GF-D8 (cell line): ENCODE data around the gene KL.

ENCODE experiments used
- DNase-seq: peaks from one replicate; lab custom pipeline; 2025; lab: John Stamatoyannopoulos, UW

KL gene

DNA sequence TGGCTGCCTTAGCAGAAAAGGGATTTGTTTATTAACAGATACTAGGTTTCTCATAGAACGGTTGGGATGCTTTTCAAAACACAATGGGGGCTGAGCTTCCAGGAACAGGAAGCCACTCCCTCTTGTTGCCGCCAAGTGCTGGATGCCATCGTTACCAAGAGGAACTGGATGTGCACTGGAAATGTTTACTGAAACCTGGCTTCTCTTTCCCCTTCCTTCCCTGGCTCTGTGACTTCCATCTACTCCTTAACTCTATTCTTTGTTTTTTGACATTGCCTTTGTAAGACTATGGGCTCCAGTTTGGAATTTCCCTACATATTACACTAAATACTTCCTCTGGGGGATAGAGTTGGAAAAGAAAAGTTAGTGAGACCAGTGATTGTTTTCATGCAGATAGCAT, 11.7 kb upstream of the KL start:
- DNase-seq, result no peak

DNA sequence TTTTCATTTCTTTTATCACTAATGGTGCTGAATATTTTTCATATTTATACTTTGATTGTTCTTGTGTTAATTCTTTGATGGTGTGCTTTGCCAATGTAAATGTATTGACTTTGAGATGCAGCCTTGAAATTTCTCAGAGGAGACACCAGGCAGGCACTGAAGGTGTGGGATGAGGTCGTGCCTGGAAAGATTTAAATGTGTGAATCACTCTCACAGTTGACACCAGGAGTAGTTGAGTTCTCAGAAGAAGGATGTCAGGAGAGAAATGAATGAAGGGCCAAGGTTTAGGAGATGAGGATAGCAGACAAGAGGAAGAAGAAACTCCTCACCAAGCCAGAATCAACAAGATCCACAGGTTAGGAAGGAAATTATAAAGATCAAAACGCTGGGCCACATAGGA, 10.1 kb upstream of the KL start:
- DNase-seq, result no peak

DNA sequence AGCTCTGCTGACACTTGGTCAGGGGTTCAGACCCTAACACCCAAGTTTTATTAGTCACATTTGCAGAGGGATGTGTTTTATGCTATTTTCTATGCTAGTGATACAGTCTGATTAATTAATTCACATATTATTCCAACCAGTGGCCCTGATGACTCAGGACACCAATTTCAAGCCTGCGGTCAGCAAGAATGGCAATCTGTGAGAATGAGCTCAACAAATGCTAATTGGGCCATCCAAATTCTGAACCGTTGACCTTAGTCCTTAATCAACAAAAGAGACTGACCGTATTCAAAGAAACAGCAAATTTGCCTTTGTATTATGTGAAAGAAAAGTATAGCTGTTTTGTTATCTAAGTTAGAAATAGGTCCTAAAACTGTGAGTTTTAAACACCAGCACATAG, 9.6 kb upstream of the KL start:
- no peak for DNase-seq

DNA sequence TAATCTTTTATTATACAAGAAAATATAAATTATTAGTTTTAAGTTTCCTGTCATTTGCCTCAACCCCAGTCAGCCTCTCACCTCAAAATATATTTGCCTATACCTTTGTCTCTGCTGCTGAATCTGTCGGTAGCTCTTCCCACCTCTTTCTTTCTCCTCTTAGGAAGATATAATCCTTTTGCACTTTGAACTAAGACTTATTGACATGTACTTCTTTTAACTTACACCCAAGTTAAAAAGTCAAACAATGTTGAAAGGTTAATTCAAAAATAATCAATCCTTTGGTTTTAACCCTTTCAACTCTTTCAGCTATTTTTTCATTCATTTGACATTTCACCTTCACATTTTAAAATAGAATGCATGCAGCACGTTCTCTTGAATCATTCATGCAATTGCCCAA, 9.0 kb upstream of the KL start:
- DNase-seq, result no peak

DNA sequence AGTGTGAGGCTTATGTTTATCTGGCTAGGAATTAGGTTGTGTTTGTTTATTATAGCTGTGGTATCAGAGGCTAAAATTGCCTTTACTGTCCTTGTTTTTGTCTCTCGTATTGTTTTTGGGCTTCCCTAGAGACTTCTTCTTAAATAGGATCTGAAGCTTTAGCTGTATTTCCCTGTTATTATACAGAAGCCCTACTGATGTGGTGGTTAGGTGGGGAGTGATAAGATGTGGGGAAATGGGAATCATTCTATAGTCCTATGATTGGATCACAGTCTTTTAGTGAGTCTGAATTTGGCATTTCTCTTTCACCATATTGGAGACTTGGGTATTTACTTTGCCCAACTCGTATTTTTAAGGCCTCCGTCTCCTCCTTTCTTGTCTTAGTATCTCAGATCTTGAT, 8.3 kb upstream of the KL start:
- no peak for DNase-seq

DNA sequence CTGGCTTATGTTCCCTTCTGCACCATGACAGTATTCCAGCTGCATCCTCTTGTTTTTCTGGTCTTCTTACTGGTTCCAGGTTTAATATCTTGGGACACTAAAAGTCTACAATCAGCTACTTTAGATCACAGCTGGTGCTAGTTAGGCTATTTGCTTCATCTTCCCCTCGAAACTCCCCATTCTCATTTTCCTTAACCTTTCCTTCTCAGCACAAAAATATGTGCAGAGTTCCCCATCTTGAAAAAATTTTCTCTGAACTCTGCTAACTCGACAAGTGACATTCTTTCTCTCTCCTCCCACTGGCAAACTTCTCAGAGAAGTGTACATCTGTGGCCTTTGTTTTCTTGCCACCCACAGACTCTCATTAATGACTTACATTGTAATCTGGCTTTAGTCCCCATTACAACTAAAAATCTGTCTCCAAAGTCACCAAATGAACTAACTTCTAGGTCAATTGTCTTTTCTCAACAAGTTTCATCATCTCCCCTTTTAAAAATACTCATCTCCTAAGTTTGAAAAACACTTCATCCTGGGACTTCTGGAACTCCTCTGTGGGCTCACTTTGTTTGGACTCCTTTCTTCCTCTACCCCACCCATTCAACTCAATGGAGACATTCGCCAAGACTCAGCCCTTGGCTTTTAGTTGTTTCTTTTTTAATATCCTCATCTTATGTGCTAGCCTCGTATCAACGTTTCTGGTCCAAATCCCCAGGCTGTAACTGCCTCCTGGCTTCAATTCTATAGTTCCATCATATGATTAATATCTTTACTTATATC, 7.1 kb upstream of the KL start:
- DNase-seq, result no peak

DNA sequence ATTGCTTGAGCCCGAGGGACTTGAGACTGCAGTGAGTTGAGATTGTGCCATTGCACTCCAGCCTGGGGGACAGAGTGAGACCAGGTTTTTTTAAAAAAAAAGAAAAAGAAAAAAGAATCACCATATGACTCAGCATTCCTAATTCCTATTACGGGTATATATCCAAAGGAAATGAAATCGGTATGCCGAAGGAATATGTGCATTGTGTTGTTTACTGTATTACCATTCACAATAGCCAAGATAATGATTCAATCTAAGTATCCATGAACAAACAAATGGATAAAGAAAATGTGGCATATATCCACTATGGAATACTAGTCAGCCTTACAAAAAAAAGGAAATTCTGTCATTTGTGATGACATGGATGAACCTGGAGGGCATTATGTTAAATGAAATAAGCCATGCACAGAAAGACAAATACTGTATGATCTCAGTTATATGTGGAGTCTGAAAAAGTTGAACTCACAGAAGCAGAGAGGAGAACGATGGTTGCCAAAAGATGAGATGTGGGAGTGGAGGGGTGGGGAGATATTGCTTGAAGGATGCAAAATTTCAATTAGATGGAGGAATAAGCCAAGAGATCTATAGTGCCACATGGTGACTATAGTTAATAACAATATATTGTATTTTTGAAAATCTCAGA, 4.3 kb upstream of the KL start:
- no peak for DNase-seq

DNA sequence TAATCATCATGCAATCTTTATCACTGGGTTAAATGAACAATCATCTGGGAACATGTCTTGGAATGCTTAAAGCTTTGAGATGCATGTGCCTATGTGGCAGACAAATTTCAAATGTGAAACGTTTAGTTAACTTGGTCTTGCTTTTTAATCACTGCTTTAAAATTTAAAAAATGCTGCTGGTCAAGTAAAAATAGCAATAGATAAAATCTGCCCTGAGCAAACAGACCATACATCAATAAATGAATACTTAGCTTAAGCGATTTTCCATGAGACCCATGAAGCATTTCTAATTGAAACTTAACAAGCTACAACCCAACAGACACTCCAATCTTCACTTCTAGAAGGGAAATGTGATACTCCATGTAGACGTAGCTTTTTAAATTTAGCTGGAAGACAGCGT, 1.9 kb upstream of the KL start:
- no peak for DNase-seq

DNA sequence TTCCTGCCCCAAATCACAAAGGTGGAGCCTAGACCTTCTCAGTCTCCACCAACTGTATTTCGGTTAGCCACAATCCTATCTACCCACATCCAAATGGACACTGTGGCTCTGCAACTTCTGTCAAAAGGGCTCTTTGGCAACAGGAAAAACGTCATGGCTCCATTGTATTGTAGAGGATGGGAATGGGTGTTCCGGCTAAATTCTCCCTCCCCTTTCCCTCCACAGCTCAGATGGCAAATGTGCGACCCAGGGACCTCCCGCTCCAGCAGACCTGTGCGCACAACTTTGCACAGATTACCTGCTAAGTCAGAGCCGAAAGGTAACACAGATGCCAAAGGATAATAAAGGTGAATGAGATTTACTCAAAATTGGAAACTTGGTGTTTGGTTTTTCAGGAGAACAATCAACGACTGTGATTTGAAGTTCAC, 968 bp upstream of the KL start:
- no peak for DNase-seq

DNA sequence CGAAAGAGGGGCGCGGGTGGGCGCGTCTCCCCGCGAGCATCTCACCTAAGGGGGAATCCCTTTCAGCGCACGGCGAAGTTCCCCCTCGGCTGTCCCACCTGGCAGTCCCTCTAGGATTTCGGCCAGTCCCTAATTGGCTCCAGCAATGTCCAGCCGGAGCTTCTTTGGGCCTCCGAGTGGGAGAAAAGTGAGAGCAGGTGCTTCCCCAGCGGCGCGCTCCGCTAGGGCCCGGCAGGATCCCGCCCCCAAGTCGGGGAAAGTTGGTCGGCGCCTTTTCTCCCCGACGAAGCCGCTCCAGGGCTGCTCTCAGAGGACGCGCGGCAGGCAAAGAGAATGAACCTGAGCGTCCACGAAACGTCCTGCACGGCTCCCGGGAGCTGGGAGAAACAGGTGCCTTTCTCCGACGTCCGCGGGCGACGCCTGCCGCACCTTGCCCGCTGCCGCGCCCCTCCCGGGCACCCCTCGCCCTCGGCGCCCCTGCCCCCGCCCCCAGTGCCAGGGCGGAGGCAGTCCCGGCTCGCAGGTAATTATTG, 366 bp upstream of the KL start:
- no peak for DNase-seq

DNA sequence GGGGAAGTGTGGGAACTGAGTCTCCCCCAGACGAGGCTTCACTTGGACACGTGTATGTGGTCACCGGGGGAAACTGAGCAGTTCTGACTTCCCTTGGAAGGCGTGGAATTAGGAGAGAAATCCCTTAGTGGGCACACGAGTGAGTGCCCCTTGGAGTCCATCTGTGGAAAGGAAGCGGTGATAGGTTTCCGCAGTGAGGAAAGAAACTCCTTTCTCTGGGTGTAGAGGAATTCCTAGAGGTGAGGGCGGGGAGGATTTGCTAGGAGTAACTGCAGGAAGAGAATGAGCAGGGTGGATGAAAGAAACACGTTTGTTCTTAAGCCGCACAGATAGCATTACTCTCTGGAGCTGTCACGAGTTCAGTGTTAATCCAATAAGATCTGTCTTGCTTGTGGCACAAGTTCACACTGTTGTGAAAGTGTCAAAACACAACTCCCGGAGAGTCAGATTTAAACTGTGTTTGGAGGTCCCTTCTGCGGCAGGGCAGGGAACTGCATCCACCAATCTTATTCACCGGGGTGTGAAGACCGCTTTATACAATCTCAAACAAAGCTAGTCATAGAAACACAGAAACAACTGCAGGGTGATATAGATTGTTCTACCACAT, 1.2 kb downstream of the KL start:
- no peak for DNase-seq

DNA sequence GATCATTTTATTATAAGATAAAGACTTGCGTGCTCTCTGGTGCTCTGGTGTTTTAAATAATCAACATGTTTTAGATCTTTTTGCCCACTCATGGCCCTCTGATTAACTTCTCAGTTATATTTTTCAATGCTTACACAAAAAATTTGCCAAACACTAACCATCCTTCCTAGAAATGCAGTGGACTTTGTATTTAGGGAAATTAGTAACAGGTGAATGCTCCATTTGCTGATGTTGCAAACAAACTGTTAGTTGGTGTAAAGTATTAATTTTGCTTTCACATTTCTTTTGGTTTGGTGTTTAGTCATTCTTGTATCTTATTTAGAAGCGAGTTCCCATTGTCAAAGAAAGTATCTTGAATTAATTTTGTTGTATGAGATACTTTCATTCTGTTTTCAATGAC, 2.7 kb downstream of the KL start:
- DNase-seq, result no peak

DNA sequence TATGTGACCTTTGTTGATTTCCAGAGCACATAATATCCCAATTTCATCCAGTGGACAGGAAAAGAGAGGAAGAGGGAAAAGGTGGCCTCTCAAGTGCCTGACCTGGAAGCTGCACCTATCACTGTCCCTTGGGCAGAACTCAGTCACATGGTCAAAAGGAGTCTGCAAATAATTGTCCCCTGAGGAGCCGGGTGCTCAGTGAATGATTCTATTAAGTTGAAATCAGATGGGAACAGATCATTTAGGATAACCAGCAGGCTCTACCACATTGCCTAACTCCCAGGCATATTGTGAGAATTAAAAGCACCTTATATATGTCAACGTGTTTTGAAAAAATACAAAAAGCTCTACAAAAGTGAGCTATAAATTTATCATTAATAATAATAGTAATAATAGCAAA, 6.8 kb downstream of the KL start:
- no peak for DNase-seq

DNA sequence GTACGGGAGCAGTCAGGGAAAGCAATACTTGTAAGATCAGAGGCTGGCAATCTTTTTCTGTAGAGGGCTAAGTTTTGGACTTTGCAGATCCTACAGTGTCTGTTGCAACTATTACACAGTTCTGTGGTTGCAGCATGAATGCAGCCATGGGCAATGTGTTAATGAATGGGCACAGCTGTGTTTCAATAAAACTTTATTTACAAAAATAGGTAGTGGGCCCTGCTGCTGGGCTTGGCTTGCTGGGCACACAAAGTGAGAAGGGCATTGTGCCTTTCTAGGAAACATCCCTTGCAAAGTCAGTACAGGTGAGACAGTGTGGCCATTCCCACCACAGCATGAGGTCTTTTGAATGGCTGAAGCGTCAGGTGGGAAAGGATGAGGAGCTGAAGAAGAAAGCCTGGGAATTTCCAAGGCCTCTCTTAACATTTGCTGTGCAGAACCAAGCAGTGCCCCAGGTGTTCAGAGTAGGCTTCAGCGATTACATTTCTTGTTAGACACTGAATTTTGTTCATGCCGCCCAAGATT, 9.1 kb downstream of the KL start:
- no peak for DNase-seq

DNA sequence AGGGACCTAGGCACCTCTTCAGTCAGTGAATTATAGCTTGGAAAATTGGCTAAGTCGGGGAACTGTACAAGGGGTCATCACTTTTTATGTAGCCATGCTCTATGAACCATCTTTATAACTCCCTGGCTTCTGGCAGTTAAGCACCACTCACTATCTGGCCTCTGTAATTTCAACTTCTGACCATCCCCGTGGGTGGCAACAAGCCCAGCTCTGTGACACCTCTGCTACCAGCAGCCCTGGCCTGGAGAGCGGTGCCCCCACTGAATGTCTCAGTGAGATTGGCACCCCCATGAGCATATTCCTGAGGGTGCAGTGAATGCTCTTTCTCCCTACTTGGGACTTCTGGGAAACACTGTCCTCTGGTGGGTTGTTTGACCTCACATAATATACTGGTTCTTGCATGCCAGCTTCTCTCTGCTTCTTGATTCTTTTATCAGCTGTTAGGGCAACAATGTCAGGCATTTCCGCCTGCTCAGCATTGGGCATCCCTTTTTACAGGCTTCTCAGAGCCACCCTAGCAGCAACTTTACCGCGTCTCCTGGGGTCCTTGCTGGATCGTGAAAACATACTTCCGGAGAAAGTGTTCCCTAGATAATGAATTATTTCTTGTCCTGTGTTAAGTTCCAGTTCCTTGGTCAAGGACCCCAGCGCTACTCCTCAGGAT, 10.4 kb downstream of the KL start:
- no peak for DNase-seq

DNA sequence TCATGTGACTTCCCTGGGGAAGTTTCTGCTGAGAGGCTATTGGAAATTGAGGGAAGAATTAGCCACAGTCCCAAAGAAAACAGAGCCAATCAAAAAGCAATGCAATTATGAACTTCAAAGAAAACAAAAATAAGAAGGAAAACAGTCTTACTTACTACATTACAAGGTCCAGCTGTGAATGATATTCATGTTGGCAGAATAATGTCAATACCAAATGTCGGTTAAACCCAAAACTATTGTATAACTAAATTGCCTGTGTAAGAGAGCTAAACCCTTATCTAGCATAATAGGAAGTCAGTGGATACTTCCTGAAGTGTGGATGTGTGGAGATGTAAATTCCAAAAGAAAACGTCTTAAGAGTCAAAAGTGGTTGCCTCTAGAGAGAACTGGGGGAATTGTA, 12.4 kb downstream of the KL start:
- no peak for DNase-seq

DNA sequence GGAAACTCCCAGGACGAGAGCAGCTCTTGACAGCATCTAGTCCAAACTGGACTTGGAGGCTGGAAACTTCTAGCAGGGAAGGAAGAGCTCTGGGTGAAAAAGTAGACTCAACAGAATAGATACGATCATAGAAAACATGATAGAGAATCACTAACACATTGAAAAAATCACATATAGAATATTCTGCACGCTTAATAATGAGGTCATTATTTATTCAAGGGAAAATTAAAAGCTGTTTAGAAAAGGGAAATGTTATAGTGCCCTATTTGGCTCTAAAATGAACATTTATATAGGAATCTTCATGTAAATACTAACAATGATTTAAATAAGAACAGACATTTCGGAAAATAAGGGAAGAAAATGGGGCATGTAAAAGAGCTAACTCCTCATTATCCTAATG, 15.1 kb downstream of the KL start:
- DNase-seq, result no peak

DNA sequence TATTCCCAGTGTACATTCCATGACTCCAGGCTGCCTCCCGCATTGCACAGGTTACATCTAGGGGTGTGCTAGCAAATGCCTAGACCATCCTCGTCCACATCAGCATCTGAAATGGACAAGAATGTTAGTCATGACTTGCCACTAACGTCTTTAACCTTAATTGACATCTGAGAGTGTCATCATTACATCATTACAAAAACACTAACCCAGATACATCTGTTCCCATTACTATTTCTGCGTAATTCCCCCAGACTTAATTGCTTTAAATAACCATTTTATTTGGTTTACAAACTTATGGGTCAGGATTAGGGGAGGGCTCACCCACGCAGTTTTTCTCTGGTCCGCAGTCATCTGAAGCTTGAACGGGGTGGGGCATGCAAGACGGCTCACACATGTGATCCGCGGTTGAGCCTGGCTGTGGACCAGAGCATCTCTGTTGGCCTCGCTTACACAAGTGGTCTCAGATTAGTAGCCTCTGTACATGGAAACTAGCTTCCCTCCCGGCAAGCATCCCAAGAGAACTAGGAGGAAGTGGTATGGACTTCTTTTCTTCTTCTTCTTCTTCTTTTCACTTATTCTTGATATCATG, 15.9 kb downstream of the KL start:
- no peak for DNase-seq

DNA sequence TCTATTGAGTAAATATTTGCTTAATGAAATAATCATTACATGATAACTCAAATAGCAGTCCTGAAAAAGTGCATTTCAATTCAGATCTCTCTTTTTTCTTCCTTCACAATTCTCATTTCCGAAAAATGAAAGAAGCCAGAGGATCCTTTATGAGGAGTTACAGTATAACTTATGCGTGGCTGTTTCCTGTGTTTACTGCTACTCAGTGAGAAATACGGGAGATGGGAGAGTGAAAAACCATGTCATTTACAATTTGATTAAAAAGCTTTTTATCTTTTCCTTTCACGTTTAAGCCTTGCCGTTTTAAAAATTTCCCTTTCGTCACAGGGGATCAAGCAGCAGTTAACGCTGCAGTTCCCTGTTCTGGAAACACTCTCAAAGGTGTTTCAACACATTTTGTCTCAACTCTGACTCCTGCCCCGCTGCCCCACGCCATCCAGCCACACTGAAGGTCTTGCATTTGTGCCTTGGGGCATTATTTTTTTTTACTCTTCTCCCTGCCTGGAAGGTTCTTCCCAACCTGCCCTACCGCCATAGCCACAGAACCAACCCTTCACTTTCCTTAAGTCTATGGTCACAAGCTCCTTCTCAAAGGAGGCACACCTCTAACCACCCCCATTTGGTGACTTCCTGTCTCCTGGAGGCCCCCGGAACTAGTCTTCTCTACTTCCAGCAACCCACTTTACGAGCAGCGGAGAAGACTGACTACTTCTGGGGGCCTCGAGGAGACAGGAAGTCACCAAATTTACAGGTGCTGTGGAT, 17.0 kb downstream of the KL start:
- no peak for DNase-seq

DNA sequence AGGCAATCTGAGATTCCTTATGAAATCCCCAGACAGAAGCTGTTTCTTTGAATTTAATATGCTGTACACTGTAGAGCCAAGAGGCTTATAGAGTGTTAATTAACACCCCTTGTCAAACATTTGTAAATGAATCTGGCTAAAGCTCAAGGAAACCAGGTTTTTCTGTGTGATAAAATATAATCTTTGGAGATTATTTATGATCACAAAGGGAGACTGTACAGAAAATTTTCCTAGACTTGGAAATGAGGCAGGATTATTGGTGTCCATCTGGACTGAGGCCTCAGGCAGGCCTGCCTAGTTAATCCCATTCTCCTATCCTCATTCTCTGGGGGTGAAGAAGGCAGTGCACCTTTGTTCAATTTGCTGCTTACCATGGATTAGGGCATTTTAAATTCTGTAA, 17.8 kb downstream of the KL start:
- DNase-seq, result no peak

DNA sequence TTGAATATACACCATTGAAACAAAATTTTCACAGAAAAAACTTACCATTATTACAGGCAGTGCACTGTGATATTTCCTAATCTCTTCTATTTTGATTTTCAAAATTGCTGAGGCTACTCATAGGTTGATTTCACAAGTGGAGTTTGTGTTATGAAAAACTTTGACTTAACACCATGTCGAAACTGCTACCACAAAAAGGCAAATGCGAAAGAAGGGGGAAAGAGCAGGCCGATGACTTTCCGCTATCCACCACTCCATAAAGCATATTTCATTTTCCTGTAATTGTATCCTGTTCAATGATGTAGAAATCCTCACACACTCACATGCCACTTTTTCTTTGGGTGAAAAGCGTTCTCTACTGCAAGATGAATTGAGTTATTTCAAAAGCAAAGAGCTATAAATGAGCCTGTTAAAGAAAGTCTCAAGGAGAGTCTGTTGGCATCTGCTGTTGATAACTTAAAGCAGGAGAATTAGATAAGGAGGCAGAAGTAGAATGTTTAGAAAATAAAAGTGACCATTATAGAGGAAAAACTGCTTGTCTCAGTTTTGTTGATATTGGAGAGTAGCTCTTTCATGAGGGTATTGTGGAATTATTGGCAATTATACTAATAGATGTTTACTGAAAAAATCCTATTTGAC, 18.8 kb downstream of the KL start:
- no peak for DNase-seq
